ENCODE results near the gene PHKG2.
"Not testable (repeated sequence)": the region's sequence is repeated elsewhere in the genome, so short reads cannot be mapped to it uniquely, and the experiment has no call there.

PHKG2 gene, protein sequence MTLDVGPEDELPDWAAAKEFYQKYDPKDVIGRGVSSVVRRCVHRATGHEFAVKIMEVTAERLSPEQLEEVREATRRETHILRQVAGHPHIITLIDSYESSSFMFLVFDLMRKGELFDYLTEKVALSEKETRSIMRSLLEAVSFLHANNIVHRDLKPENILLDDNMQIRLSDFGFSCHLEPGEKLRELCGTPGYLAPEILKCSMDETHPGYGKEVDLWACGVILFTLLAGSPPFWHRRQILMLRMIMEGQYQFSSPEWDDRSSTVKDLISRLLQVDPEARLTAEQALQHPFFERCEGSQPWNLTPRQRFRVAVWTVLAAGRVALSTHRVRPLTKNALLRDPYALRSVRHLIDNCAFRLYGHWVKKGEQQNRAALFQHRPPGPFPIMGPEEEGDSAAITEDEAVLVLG
- 18.3 to 24.9 (median 21.2) reads per million in 4 donors for total RNA-seq

DNA sequence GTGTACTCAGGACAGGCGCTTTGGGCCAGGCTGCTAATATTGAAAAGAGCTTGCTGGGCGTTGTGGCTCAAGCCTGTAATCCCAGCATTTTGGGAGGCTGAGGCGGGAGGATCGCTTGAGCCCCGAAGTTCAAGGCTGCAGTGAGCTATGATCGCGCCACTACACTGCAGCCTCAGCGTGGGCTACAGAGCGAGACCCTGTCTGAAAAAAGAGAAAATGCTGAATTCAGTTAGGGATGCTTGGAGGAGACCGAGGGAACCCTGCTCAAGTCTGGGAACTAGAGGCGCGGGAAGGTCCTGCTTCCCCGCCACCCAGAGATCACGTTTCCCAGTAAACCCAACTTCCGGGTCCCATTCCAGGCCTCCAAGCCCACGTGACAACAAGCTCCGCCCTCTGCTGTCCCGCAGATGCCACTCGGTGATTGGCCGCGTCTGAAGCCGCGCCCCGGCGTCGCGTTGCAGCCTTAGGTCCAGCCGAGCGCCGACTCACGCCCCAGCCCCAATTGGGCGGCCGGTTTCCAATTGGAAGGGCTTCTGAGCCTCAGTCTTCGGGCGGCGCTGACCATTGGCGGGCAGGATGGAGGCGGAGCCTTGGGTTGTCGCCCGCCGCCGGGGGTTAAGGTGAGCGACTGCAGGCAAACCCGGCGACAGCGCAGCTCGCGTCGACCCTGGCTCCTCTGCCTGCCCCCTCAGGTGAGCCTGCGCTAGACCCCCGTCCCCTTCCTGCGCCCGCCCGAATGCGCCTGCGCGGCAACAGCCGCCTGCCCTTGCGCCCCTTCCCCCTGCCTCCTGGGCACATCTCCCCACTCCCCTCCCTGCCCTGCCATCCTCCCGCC is at the start of gene PHKG2:
Gene PHKG2, plus strand, starts transcription at position 627 of the 835 bp plus-strand sequence. CDS start 396 bp downstream, outside the sequence.
- DNase-seq = peak; percentile 93 to 99 (median 94)

DNA sequence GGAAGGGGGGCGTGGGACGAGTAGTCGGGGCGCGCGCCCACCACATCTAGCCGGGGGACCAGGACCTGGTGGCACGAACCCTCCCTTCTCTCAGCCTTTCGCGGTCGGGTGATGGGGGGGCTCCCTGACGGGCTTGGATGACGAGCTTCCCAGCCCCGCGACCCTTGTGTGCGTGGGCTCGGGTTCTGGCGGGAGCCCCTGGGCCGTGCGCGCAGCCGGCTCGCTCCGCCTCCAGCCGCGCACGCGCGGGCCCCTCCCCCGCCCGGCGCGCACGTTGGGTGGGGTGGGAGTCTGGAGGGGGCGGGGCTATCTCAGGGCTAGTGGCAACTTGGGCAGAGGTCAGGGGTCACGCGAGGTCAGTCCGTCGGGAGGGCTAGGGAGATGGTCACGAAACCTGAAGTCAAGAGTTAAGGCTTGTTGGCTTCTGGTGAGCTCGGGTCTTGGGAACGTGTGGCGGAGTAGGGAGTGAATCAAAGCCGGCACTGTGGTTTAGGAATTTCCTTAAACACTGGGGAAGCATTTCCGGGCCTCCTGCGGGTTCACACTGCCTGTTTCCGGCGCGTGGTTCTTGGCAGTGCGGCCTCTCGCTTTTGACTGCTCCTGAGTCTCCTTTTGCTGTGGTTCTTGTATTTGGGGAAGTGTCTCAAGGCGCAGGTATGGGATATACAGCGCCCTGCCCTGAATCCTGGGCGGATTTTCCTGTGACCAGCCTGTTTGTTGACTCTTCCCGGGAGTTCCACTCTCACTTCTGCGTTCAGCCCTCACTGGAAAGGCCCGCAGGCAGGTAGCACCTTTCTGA is 49.2 kb upstream of the PHKG2 start, which contains the start of gene SRCAP:
Gene SRCAP, plus strand, starts transcription at position 356 of the 799 bp plus-strand sequence. CDS start 1,654 bp downstream, outside the sequence.
- DNase-seq = peak; percentile 54 to 87 (median 67)

DNA sequence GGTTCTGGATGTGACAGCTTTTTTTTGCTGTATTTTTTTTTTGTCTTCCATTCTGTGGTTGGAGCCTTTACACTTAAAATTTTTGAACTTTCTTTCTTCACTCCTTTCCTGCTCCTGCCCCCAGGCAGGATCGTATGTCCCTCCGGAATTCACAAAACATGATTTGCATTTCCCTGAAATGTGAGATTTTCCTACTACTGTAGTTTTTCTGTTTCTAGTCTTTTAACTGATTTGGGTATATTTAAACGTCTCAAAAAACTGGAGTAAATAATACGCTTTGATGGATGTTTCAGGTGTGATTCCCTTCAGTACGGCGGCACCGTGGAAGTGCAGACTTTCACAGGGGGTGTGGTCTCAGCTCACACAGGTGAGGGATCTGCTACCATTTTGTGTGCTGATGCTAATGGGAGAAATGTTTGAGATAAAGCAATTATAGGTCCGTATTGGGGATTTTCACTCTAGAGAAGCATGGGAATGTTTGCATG is 48.6 kb upstream of the PHKG2 start:
- DNase-seq = no peak

DNA sequence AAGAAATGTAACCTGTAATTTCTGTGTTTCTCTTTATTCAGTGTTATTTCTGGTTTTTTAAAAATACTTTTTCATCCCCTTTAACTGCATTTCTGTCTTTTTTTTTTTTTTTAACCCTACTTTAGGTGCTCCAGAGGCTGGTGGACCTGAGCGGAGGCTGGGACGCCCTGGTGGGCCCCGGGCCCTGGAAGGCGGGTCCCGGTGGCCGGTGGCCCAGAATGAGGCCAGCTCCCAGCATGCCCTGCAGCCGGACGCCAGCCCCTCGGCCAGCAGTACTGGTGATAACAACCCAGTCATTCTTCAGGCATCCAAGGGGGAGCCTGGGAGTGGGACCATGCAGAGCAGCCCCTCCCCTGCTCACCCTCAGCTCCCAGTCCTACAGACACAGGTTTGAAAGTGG is 47.7 kb upstream of the PHKG2 start:
- no peak for DNase-seq

DNA sequence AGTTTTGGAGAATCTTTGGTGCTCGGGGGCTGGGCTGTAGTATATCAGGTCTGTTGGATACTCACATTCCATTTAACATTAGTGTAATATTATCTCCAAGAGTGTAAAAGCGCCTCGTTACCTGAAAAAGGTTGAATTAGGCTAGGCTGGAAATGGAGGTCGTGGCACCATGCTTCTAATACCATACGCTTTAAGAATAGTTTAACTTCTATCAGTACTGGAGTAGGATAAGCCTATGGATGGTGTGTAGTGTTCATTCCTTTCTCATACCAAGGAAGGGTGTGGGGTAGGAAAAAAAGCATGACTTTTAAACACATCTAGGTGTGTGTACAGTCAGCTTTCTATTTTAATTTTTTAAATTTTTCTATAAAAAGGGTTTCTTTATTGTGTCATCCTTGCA is 47.3 kb upstream of the PHKG2 start:
- DNase-seq = no peak

DNA sequence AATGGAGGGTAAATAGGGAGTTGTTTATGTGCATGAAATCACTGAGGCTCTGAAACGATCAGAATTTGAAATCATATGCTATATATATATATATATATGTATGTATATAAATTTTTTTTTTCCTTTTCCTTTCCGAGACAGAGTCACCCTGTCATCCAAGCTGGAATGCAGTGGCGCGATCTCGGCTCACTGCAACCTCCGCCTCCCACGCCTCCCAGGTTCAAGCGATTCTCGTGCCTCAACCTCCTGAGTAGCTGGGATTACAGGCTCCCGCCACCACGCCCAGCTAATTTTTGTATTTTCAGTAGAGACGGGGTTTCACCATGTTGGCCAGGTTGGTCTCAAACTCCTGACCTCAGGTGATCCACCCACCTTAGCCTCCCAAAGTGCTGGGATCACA is 45.2 kb upstream of the PHKG2 start:
- DNase-seq = not testable (repeated sequence)

DNA sequence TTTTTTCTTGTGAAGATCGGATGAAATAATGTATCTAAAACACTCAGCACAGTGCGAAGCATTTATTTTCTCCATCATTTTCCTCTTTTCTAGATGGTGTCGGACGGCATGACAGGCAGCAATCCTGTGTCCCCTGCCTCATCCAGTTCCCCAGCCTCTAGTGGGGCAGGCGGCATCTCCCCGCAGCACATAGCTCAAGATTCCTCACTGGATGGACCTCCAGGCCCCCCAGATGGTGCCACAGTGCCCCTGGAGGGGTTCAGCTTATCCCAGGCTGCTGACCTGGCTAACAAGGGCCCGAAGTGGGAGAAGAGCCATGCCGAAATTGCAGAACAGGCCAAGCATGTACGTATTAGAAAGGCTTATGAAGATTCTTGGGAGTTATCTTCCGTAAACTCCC is 44.3 kb upstream of the PHKG2 start:
- no peak for DNase-seq

DNA sequence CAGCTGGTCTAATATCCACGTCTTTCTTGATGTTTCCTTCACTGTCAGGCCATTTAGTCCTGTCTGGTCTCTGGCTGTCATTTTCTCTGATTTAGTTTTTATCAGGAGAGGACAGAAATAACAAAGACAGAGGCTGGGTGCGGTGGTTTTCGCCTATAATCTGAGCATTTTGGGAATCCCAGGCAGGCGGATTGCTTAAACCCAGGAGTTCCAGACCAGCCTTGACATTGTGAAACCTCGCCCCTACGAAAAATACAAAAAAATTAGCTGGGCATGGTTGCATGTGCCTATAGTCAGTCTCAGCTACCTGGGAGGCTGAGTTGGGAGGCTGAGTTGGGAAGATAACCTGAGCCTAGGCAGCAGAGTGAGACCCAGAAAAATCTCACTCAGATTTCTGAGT is 42.2 kb upstream of the PHKG2 start:
- no peak for DNase-seq

DNA sequence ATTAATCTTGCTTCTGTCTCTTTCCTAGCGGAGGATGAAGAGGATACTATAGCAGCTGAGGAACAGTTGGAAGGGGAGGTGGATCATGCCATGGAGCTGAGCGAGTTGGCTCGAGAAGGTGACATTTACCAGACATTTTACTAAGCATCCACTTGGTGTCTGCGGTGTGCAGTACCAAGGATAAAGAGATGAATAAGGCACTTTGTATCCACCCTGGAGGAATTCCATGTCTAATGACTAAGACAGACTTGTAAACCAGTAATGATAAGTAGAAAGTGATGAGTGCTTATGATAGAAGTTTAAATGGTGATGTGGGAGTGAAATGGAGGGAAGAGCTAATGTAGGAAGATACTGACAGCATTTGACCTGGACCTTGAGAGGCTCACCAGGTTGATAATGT is 37.3 kb upstream of the PHKG2 start:
- DNase-seq = no peak

DNA sequence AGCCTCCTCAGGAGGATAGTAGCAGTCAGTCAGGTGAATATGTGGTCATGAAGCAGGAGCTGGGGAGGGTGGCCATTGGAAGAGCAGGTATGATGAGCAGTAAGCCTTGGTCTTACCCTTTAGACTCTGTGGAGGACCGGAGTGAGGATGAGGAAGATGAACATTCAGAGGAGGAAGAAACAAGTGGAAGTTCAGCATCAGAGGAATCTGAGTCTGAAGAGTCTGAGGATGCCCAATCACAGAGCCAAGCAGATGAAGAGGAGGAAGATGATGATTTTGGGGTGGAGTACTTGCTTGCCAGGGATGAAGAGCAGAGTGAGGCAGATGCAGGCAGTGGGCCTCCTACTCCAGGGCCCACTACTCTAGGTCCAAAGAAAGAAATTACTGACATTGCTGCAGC is 36.5 kb upstream of the PHKG2 start:
- no peak for DNase-seq

DNA sequence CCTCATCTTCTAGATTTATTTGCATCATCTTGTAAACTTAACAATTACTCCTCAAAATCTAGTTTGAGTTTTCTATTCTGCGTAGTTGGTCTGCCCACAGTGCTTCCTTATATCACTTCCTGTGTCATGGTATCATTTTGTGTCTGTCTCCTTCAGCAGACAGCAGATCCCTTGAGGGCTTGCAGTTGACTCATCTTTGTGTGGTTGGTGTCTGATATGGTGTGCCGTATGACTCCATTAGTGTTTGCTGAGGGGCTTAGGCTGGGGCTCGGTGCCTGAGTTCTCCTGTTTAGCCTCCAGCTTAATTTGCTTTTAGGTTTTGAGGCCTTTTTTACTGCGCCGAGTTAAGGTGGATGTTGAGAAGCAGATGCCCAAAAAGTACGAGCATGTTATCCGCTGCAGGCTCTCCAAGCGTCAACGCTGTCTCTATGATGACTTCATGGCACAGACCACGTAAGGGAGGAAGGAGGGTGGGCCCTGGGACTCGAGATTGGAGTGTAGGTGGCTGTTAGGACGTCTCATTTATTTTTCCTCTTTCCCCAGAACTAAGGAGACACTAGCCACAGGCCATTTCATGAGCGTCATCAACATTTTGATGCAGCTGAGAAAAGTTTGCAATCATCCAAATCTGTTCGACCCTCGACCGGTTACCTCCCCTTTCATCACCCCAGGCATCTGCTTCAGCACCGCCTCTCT is 32.3 kb upstream of the PHKG2 start:
- DNase-seq = peak in 3 of 5 donors; percentile 9 to 79 (median 19)

DNA sequence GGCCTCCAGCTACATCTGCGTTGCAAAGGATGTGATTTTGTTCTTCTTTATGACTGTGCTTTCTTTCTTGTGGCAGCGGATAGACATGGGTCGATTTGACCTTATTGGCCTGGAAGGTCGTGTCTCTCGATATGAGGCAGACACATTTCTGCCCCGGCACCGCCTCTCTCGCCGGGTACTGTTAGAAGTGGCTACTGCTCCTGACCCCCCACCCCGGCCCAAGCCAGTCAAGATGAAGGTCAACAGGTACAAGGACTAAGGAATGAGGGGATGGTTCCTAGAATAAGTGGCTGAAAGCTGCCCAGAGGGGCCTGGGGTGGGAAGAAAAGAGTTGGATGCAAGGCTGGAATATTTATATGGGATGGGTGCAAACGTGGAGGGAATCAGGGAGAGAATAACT is 28.1 kb upstream of the PHKG2 start:
- DNase-seq = no peak

DNA sequence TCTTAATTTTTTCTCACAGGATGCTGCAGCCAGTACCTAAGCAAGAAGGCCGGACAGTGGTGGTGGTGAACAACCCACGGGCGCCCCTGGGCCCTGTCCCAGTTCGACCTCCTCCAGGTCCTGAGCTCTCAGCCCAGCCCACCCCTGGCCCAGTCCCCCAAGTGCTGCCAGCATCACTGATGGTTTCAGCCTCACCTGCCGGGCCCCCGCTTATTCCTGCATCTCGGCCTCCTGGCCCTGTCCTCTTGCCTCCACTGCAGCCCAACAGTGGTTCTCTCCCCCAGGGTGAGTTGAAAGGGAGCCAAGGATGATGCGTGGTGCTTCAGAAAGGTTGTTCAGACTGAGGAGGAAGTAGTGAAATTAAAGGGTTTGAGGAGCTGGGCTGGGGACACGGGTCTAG is 27.5 kb upstream of the PHKG2 start:
- no peak for DNase-seq

DNA sequence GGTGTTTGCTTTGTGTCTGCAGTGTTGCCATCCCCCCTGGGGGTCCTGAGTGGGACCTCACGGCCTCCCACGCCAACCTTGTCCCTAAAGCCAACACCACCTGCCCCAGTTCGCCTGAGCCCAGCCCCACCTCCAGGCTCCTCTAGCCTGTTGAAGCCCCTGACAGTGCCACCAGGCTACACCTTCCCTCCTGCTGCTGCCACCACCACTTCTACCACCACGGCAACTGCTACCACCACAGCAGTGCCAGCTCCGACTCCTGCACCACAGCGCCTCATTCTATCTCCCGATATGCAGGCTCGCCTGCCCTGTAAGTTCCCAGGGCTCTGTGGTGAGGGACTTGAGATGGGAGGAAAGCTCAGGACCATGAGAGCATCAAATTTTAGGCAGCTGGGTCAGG is 27.1 kb upstream of the PHKG2 start:
- no peak for DNase-seq

DNA sequence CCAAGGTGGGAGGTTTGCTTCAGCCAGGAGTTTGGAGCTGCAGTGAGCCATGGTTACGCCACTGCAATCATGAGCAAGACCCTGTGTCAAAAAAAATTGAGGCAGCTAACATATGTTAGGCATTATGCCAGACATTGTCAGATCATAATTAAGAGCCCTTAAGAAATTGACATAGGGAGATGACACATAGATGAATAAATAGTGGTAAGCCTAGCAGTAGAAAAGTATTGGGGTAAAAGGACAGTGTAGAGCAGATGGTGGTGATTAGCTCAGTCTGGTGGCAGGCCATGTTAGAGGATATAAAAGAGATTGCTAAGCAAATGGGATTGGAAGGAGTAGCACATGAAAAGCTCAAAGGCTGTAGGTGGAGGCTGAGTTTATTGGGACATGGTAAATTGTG is 26.6 kb upstream of the PHKG2 start:
- no peak for DNase-seq

DNA sequence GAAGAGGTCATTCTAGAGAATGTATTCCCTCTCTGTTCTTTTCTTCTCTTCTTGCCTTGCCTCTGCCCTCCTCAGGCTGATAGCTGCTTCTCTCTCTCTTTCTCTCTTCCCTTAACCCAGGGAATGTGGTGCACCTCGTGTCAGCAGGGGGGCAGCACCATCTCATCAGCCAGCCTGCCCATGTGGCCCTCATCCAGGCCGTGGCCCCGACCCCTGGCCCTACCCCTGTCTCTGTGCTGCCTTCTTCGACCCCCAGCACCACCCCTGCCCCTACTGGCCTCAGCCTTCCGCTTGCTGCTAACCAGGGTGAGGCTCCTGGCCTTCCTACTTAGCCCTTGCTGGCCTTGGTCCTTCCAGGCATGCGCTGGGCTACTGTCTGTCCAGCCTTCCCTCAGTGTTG is 25.8 kb upstream of the PHKG2 start:
- DNase-seq = no peak

DNA sequence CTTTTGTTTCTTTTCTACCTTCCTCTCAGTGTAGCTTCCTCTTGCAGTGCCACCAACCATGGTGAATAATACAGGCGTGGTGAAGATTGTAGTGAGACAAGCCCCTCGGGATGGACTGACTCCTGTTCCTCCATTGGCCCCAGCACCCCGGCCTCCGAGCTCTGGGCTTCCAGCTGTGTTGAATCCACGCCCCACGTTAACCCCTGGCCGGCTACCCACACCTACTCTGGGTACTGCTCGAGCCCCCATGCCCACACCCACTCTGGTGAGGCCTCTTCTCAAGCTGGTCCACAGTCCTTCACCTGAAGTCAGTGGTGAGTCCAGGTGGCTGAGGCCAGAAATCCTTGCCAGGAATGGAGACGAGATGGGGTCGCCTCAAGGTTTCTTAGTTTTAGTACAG is 25.3 kb upstream of the PHKG2 start:
- DNase-seq = no peak

DNA sequence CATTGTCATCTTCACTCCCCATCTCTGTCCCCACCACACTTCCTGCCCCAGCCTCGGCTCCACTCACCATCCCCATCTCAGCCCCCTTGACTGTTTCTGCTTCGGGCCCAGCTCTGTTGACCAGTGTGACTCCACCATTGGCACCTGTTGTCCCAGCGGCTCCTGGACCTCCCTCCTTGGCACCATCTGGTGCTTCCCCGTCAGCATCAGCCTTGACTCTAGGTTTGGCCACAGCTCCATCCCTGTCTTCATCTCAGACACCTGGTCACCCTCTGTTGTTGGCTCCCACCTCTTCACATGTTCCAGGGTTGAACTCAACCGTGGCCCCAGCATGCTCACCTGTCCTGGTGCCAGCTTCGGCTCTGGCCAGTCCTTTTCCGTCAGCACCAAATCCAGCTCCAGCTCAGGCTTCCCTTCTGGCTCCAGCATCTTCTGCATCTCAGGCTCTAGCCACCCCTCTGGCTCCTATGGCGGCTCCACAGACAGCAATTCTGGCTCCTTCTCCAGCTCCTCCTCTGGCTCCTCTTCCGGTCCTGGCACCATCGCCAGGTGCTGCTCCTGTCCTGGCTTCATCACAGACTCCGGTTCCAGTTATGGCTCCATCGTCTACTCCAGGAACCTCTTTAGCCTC is 24.4 kb upstream of the PHKG2 start:
- no peak for DNase-seq

DNA sequence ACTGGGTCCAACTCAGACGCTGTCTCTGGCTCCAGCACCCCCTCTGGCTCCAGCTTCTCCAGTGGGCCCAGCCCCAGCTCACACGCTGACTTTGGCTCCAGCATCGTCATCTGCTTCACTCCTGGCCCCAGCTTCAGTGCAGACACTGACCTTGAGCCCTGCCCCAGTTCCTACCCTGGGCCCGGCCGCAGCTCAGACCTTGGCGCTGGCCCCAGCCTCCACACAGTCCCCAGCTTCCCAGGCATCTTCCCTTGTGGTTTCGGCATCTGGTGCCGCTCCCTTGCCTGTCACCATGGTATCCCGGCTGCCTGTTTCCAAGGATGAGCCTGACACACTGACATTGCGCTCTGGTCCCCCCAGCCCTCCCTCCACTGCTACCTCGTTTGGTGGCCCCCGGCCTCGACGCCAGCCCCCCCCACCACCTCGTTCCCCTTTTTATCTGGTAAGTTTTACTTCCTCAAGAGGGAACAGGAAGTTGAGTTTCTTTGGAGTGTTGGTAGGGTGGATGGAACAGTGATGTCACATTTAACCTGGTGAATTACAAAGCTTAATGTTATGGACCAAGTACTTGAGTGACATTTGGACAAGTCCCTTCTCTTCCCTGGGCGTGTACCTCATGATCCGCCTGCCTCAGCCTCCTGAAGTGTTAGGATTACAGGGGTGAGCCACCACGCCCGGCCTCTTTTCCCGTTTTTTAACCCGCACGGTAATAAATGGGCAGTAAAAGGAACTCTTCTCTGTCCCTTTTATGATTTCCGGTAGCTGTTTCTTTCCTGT is 23.4 kb upstream of the PHKG2 start:
- DNase-seq = no peak

DNA sequence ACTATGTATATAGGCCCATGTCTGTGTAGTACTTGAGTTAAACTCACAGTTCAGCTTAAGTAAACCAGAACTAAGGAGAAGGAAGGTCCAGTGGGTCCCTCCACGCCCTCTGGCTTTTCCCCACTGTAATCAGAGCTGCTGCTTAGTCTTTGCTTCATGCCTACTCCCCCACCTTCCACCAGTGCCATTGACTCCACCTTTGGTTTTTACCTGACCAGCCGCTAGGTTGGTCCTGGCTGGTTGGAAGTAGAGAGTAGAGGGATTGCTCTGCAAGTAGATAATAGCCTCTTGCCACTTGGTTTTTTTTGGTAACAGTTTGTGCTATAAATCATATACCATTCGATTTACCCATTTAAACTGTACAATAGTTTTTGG is 22.8 kb upstream of the PHKG2 start:
- no peak for DNase-seq

DNA sequence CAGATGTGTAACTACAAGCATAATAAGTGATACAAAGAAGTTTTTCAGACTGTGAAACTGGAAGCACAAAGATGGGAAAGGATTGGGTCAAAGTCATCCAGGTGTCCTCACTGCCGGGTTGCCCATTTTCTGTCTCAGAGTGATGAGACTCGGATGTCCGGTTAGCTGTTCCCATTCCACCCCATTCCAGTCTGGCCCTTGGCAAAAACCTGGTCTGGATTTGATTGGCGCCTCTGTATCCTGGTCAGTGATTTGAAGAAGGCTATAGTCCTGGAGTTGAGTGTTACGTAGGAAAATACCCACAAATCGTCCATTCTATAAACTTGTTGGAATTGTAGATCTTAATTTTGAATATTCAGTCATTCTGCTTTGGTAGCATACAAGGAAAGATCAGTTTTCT is 19.9 kb upstream of the PHKG2 start:
- no peak for DNase-seq

All from T-helper 1 cell (primary cell).